ENCODE results near the gene POLR2B. TPM values are rescaled to one million over a fixed set of nuclear protein-coding genes. Genes with fewer than 3 reads are reported as not detected.
A peak's percentile ranks its signal among the peaks of the same experiment; 100 is the strongest.

POLR2B gene
- polyA plus RNA-seq, 2 donors: 14.5 to 28.6 TPM

GRCh38 chr4:57071326-57071725, 92.6 kb downstream of the POLR2B start:
- Histone ChIP-seq H3K4me1 (ENCODE audit: control insufficient read depth in 2 of 2, insufficient read depth in 2 of 2, low read length in 1 of 2) (no peaks in the 10 kb centered on the region), H3K27ac (ENCODE audit: low read depth in 2 of 2, low read length in 1 of 2) (no peak overlapping the region), H3K9me3 (ENCODE audit: control insufficient read depth in 2 of 2, insufficient read depth in 1 of 2, low read depth in 1 of 2, low read length in 1 of 2) (no peaks in the 10 kb centered on the region), H3K27me3 (ENCODE audit: control insufficient read depth in 1 of 2, insufficient read depth in 2 of 2, low read length in 2 of 2) (no peaks in the 10 kb centered on the region), H3K4me3 (ENCODE audit: low read depth in 1 of 2, low read length in 2 of 2) (no peak overlapping the region), H3K36me3 (ENCODE audit: control insufficient read depth in 2 of 2, insufficient read depth in 2 of 2, low read length in 1 of 2) (no peaks in the 10 kb centered on the region)
- 37 to 65% methylated on average over 2 of the region's 2 CpGs for WGBS, 2 donors

- 72 to 78% methylated on average over 5 of the region's 5 CpGs for WGBS, 2 donors
- Histone ChIP-seq H3K4me3 (ENCODE audit: low read depth in 1 of 2, low read length in 2 of 2) (no peak overlapping the region), H3K36me3 (ENCODE audit: control insufficient read depth in 2 of 2, insufficient read depth in 2 of 2, low read length in 1 of 2) (no peaks in the 10 kb centered on the region), H3K4me1 (ENCODE audit: control insufficient read depth in 2 of 2, insufficient read depth in 2 of 2, low read length in 1 of 2) (no peaks in the 10 kb centered on the region), H3K9me3 (ENCODE audit: control insufficient read depth in 2 of 2, insufficient read depth in 1 of 2, low read depth in 1 of 2, low read length in 1 of 2) (no peaks in the 10 kb centered on the region), H3K27me3 (ENCODE audit: control insufficient read depth in 1 of 2, insufficient read depth in 2 of 2, low read length in 2 of 2) (no peaks in the 10 kb centered on the region), H3K27ac (ENCODE audit: low read depth in 2 of 2, low read length in 1 of 2) (no peak overlapping the region)
These were observed 94.9 kb downstream of the POLR2B start for GRCh38 chr4:57073559-57073958.

DNA sequence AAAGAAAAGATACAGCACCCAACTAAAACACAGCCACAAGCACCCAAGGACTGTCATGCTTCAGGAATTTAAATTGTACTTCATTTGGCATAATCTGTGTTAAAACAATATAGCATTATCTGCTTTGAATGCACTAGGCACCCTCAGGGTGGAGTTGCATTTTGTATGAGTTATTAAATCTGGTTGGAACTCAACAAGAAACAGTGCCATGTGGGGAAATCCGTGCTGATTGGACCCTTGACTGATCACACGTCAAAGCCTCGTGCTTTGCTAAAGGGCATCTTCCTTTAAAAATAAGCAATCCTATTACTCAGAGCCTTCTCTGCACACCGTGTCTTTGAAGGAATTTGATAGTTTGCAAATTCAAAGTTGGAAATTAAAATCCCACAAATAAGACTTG, 96.0 kb downstream of the POLR2B start:
- Histone ChIP-seq H3K36me3 (ENCODE audit: control insufficient read depth in 2 of 2, insufficient read depth in 2 of 2, low read length in 1 of 2) (no peaks in the 10 kb centered on the region), H3K4me3 (ENCODE audit: low read depth in 1 of 2, low read length in 2 of 2) (no peak overlapping the region), H3K27me3 (ENCODE audit: control insufficient read depth in 1 of 2, insufficient read depth in 2 of 2, low read length in 2 of 2) (no peaks in the 10 kb centered on the region), H3K27ac (ENCODE audit: low read depth in 2 of 2, low read length in 1 of 2) (no peak overlapping the region), H3K4me1 (ENCODE audit: control insufficient read depth in 2 of 2, insufficient read depth in 2 of 2, low read length in 1 of 2) (peaks cover under 1 to 2% of the 10 kb centered on the region in 2 donors), H3K9me3 (ENCODE audit: control insufficient read depth in 2 of 2, insufficient read depth in 1 of 2, low read depth in 1 of 2, low read length in 1 of 2) (no peaks in the 10 kb centered on the region)
- WGBS, 2 donors: 9 to 20% methylated on average over 4 of the region's 4 CpGs

DNA sequence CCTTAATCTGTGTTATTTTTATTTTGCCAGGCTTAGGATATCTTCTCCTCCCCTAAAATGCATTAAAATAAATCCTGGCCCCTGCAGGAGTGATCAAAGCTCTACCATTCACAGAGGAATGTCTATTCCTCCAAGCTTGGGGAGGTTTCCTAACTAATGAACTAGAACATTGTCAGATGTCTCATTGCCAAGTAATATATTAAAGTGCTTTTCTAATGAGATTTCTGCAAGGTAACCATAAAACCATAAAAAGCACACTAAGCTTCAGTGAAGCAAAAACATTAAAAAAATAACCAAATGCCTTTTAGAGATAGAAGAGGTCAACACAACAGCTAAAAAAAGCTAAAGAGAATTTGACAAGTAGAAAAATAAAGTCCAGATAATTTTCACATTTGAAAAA, 96.7 kb downstream of the POLR2B start:
- Histone ChIP-seq H3K4me1 (ENCODE audit: control insufficient read depth in 2 of 2, insufficient read depth in 2 of 2, low read length in 1 of 2) (peaks cover 2 to 3% of the 10 kb centered on the region in 2 donors), H3K9me3 (ENCODE audit: control insufficient read depth in 2 of 2, insufficient read depth in 1 of 2, low read depth in 1 of 2, low read length in 1 of 2) (no peaks in the 10 kb centered on the region), H3K36me3 (ENCODE audit: control insufficient read depth in 2 of 2, insufficient read depth in 2 of 2, low read length in 1 of 2) (no peaks in the 10 kb centered on the region), H3K27me3 (ENCODE audit: control insufficient read depth in 1 of 2, insufficient read depth in 2 of 2, low read length in 2 of 2) (no peaks in the 10 kb centered on the region), H3K27ac (ENCODE audit: low read depth in 2 of 2, low read length in 1 of 2) (no peak overlapping the region), H3K4me3 (ENCODE audit: low read depth in 1 of 2, low read length in 2 of 2) (no peak overlapping the region)

DNA sequence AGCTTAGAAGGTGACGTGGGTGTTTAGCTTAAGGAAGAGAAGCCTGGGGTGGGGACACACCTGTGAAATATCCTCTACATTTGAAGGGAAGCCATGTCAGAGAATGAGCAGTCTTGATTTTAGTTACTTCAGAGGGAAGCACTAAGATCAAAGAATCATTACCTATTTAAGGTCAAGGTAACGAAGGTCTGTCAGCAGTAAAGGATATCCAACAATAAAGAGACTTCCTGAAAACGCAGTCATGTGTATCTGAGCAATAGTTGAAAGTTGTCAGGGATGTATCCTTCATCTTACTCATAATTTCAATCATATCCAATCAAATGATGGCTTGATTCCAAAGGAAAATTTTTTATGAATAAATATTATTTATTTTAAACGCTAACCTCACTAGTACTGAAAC, 98.0 kb downstream of the POLR2B start:
- Histone ChIP-seq H3K27me3 (ENCODE audit: control insufficient read depth in 1 of 2, insufficient read depth in 2 of 2, low read length in 2 of 2) (no peaks in the 10 kb centered on the region), H3K27ac (ENCODE audit: low read depth in 2 of 2, low read length in 1 of 2) (no peak overlapping the region), H3K4me1 (ENCODE audit: control insufficient read depth in 2 of 2, insufficient read depth in 2 of 2, low read length in 1 of 2) (peaks cover 2 to 3% of the 10 kb centered on the region in 2 donors), H3K9me3 (ENCODE audit: control insufficient read depth in 2 of 2, insufficient read depth in 1 of 2, low read depth in 1 of 2, low read length in 1 of 2) (no peaks in the 10 kb centered on the region), H3K4me3 (ENCODE audit: low read depth in 1 of 2, low read length in 2 of 2) (no peak overlapping the region), H3K36me3 (ENCODE audit: control insufficient read depth in 2 of 2, insufficient read depth in 2 of 2, low read length in 1 of 2) (no peaks in the 10 kb centered on the region)
- 57 to 58% methylated on average over 4 of the region's 4 CpGs for WGBS, 2 donors

- Histone ChIP-seq H3K36me3 (ENCODE audit: control insufficient read depth in 2 of 2, insufficient read depth in 2 of 2, low read length in 1 of 2) (no peaks in the 10 kb centered on the region), H3K4me3 (ENCODE audit: low read depth in 1 of 2, low read length in 2 of 2) (no peak overlapping the region), H3K27me3 (ENCODE audit: control insufficient read depth in 1 of 2, insufficient read depth in 2 of 2, low read length in 2 of 2) (no peaks in the 10 kb centered on the region), H3K9me3 (ENCODE audit: control insufficient read depth in 2 of 2, insufficient read depth in 1 of 2, low read depth in 1 of 2, low read length in 1 of 2) (no peaks in the 10 kb centered on the region), H3K4me1 (ENCODE audit: control insufficient read depth in 2 of 2, insufficient read depth in 2 of 2, low read length in 1 of 2) (peaks cover 2 to 3% of the 10 kb centered on the region in 2 donors), H3K27ac (ENCODE audit: low read depth in 2 of 2, low read length in 1 of 2) (no peak overlapping the region)
- 68 to 73% methylated on average over 14 of the region's 14 CpGs for WGBS, 2 donors
These were observed 99.1 kb downstream of the POLR2B start for GRCh38 chr4:57077550-57078343.

DNA sequence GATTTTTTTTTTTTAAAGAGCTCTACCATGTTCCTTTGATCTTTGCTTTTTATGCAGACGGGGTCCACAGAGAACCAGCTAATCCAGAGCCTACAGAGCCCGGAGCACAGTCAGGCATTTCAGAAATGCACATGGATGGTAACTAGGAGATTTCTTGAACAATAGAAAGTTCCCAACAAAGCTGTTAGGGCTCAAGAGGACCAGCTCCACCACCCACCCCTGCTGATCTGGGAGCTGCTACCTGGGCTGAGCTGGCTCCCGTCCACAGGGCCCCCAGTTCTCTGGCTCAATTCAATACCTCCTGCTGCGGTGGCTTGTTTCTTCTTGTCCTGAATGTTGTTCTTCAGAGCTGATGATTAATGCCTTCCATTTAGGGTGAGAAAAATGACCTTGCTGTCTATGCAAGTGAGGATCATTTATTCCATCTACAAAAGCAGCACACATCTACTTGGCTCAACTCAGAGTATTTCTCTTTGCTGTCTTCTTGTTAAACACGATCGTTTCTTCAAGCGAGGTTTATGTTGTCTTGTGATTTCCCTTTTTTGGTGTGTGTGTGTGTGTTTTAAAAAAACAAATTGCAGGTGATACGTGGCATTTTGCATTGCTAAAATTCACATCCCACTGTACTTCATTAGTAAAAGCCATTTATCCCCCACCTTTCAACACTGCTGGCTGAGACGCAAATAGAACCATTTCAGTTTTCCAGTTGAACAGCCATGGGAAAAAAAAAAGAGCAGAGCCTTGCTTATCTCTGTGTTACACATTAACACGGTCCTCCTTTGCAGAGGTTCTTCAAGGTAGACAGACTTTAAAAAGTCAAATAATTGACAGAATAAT, 100.2 kb downstream of the POLR2B start:
- Histone ChIP-seq H3K27ac (ENCODE audit: low read depth in 2 of 2, low read length in 1 of 2) (peak overlapping the region in 1 of 2 donors; percentile 51), H3K36me3 (ENCODE audit: control insufficient read depth in 2 of 2, insufficient read depth in 2 of 2, low read length in 1 of 2) (no peaks in the 10 kb centered on the region), H3K4me1 (ENCODE audit: control insufficient read depth in 2 of 2, insufficient read depth in 2 of 2, low read length in 1 of 2) (peaks cover 2 to 3% of the 10 kb centered on the region in 2 donors), H3K4me3 (ENCODE audit: low read depth in 1 of 2, low read length in 2 of 2) (no peak overlapping the region), H3K9me3 (ENCODE audit: control insufficient read depth in 2 of 2, insufficient read depth in 1 of 2, low read depth in 1 of 2, low read length in 1 of 2) (no peaks in the 10 kb centered on the region), H3K27me3 (ENCODE audit: control insufficient read depth in 1 of 2, insufficient read depth in 2 of 2, low read length in 2 of 2) (no peaks in the 10 kb centered on the region)
- 22 to 25% methylated on average over 10 of the region's 10 CpGs for WGBS, 2 donors

Other genes with a start within 250 kb of the POLR2B start
- under 1 TPM; 0.32 to 0.41 TPM for gene SPINK2, start 157.2 kb upstream of the POLR2B start, polyA plus RNA-seq
- gene REST, start 71.0 kb upstream of the POLR2B start, polyA plus RNA-seq: 1 to 10 TPM; 4.2 to 4.9 TPM
- gene NOA1, start 1.3 kb upstream of the POLR2B start, polyA plus RNA-seq: 10 to 100 TPM in 1 of 2 donors, 1 to 10 TPM in 1; 3.4 to 11.0 TPM
- 10 to 100 TPM; 27.6 to 80.7 TPM for gene IGFBP7, start 131.5 kb downstream of the POLR2B start, polyA plus RNA-seq